Measurements from ENCODE around the gene WBP11. TPM values are rescaled to one million over a fixed set of nuclear protein-coding genes. Genes with fewer than 3 reads are reported as not detected.
A peak's percentile ranks its signal among the peaks of the same experiment; 100 is the strongest.

Gene WBP11
- total and polyA plus RNA-seq, 9 of the 15 experiments (the other 6 are each of a cell fraction or from before 2014, with no cell fraction given): 7.7 to 60.8 (median 24.6) TPM

DNA sequence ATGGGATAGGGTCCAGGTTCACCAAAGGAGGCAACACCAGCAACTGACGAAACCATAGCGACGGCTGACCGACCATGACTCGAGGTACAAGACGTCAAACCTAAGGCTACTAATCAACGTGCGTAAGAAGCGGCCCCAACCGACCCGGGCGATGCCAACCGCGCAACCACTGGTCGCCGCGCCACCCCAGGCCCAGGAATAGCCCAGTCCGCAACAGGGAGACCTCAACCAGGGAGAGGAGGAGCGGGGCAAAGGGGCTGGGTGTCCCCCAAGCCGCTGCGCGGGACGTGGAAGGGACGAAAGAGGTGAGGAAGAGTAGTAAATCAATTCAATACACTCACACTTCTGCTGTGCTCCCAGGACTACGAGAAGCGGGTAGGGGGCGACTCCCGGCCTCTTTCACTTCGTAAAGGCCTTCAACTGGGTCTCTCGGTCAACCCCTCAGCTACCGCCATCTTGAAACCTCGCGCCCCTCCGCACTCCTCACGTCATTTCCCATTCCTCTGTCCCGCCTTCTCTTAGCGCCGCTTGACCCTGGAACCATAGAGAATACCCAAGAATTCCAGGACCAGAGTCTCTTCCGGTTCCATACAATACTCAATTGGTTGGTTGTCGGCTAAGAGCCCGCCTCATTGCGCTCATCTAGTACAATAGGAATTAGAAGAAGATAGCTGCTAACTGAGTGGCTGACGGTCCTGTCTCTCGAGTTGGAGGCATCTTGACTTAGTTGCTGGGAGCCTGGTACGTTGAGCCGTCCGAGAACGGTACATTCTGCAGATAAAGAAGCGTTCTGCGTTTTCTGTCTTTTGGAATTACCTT lies at the start of gene WBP11, which contains the start of gene C12orf60 (continued):
- TF ChIP-seq, protein P1, sequence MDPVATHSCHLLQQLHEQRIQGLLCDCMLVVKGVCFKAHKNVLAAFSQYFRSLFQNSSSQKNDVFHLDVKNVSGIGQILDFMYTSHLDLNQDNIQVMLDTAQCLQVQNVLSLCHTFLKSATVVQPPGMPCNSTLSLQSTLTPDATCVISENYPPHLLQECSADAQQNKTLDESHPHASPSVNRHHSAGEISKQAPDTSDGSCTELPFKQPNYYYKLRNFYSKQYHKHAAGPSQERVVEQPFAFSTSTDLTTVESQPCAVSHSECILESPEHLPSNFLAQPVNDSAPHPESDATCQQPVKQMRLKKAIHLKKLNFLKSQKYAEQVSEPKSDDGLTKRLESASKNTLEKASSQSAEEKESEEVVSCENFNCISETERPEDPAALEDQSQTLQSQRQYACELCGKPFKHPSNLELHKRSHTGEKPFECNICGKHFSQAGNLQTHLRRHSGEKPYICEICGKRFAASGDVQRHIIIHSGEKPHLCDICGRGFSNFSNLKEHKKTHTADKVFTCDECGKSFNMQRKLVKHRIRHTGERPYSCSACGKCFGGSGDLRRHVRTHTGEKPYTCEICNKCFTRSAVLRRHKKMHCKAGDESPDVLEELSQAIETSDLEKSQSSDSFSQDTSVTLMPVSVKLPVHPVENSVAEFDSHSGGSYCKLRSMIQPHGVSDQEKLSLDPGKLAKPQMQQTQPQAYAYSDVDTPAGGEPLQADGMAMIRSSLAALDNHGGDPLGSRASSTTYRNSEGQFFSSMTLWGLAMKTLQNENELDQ (CRISPR knock-in tag; IDR thresholded peaks at IDR 0.05; ENCODE audit: borderline replicate concordance): no peak
- TF ChIP-seq, protein P2, sequence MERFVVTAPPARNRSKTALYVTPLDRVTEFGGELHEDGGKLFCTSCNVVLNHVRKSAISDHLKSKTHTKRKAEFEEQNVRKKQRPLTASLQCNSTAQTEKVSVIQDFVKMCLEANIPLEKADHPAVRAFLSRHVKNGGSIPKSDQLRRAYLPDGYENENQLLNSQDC (CRISPR knock-in tag; IDR thresholded peaks at IDR 0.05): no peak
- TF ChIP-seq, protein P3, sequence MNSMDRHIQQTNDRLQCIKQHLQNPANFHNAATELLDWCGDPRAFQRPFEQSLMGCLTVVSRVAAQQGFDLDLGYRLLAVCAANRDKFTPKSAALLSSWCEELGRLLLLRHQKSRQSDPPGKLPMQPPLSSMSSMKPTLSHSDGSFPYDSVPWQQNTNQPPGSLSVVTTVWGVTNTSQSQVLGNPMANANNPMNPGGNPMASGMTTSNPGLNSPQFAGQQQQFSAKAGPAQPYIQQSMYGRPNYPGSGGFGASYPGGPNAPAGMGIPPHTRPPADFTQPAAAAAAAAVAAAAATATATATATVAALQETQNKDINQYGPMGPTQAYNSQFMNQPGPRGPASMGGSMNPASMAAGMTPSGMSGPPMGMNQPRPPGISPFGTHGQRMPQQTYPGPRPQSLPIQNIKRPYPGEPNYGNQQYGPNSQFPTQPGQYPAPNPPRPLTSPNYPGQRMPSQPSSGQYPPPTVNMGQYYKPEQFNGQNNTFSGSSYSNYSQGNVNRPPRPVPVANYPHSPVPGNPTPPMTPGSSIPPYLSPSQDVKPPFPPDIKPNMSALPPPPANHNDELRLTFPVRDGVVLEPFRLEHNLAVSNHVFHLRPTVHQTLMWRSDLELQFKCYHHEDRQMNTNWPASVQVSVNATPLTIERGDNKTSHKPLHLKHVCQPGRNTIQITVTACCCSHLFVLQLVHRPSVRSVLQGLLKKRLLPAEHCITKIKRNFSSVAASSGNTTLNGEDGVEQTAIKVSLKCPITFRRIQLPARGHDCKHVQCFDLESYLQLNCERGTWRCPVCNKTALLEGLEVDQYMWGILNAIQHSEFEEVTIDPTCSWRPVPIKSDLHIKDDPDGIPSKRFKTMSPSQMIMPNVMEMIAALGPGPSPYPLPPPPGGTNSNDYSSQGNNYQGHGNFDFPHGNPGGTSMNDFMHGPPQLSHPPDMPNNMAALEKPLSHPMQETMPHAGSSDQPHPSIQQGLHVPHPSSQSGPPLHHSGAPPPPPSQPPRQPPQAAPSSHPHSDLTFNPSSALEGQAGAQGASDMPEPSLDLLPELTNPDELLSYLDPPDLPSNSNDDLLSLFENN (IDR thresholded peaks at IDR 0.05; ENCODE audit: low read depth in 2 of 2, low read length in 2 of 2): 0 out of 4 replicates have a peak, but pooled peaks of 1 of the 2 experiments have one; percentile 5
- TF ChIP-seq TEAD1 (CRISPR knock-in tag; IDR thresholded peaks at IDR 0.05) (peak in 1 of 2 experiments; percentile 86; a peak in 1 of 4 replicates), DACH1 (IDR thresholded peaks at IDR 0.05; ENCODE audit: partially characterized antibody) (no peak), FIP1L1 (IDR thresholded peaks at IDR 0.05; ENCODE audit: low read depth, low read length, poor library complexity, severe bottlenecking) (no peak), XRCC5 (IDR thresholded peaks at IDR 0.05; ENCODE audit: low read depth, low read length) (no peak), ZNF766 (CRISPR knock-in tag; conservative IDR thresholded peaks at IDR 0.05) (no peak), TBL1XR1 (IDR thresholded peaks at IDR 0.05; ENCODE audit: low read length in 2 of 2) (no peak), ASH1L (IDR thresholded peaks at IDR 0.05; ENCODE audit: borderline replicate concordance, low read depth, partially characterized antibody) (peak; percentile 50), ZFX (CRISPR knock-in tag; IDR thresholded peaks at IDR 0.05) (peak; percentile 89)
